Muscle of arm (tissue), 14 donors: ENCODE measurements around the gene RXFP1. TPM values are rescaled to one million over a fixed set of nuclear protein-coding genes. Genes with fewer than 3 reads are reported as not detected.
A peak's percentile ranks its signal among the peaks of the same experiment; 100 is the strongest.

Source experiments
- DNase-seq: peaks from one replicate; pipeline ENCODE4 v3.0.0-alpha.2; 2013
- long read RNA-seq, 11 donors: transcript quantifications; one replicate each; lab custom pipeline, GENCODE V29; 2026
- polyA plus RNA-seq, 12 donors: library from polyadenylated mRNA; unstranded; fragments of 120-200 nt; gene quantifications; one replicate each; pipeline ENCODE4 v1.2.1, GENCODE V29; 2013; ENCODE audit not compliant: insufficient read length in 12 of 12

RXFP1 gene
- polyA plus RNA-seq = under 1 TPM in 10 of 12 donors, not detected in 2; 0.05 to 0.48 (median 0.13) TPM
- long read RNA-seq, donor 1 = 0 reads
- long read RNA-seq, donor 2 = 0 reads
- long read RNA-seq, donor 3 = 0 reads
- long read RNA-seq, donor 4 = 0 reads
- long read RNA-seq, donor 5 = 0 reads
- long read RNA-seq, donor 6 = 0 reads
- long read RNA-seq, donor 7 = 0 reads
- long read RNA-seq, donor 8 = 0 reads
- long read RNA-seq, donor 9 = 0 reads
- long read RNA-seq, donor 10 = 0 reads
- long read RNA-seq, donor 11 = 0 reads

GRCh38 chr4:158521484-158522088 lies at the start of gene RXFP1:
Gene RXFP1, plus strand, starts transcription at chr4:158521882. Its CDS starts 95 bp downstream, at chr4:158521977.
- peak; percentile 4 for DNase-seq

GRCh38 chr4:158481811-158482210 lies 39.9 kb upstream of the RXFP1 start:
- DNase-seq = no peak

- no peak for DNase-seq
These were observed 37.4 kb upstream of the RXFP1 start for GRCh38 chr4:158484173-158484885.

- DNase-seq = no peak
These were observed 31.1 kb upstream of the RXFP1 start for GRCh38 chr4:158490629-158491028.

- no peak for DNase-seq
These were observed 29.3 kb upstream of the RXFP1 start for GRCh38 chr4:158492391-158492790.

GRCh38 chr4:158496030-158496741 lies 25.5 kb upstream of the RXFP1 start:
- DNase-seq = no peak

GRCh38 chr4:158500054-158500453 lies 21.6 kb upstream of the RXFP1 start:
- DNase-seq = no peak

- no peak for DNase-seq
These were observed 8.4 kb upstream of the RXFP1 start for GRCh38 chr4:158513256-158513655.

- DNase-seq = no peak
These were observed 2.5 kb upstream of the RXFP1 start for GRCh38 chr4:158519226-158519625.

- no peak for DNase-seq
These were observed 2.4 kb downstream of the RXFP1 start for GRCh38 chr4:158523990-158524535.

GRCh38 chr4:158527516-158527915 lies 5.8 kb downstream of the RXFP1 start:
- no peak for DNase-seq

GRCh38 chr4:158529505-158529904 lies 7.8 kb downstream of the RXFP1 start:
- DNase-seq = no peak

- DNase-seq = no peak
These were observed 8.7 kb downstream of the RXFP1 start for GRCh38 chr4:158530381-158530780.

- no peak for DNase-seq
These were observed 9.2 kb downstream of the RXFP1 start for GRCh38 chr4:158530898-158531297.

GRCh38 chr4:158532556-158533231 lies 11.0 kb downstream of the RXFP1 start:
- no peak for DNase-seq

- no peak for DNase-seq
These were observed 13.0 kb downstream of the RXFP1 start for GRCh38 chr4:158534727-158535126.

GRCh38 chr4:158535130-158535614 lies 13.5 kb downstream of the RXFP1 start:
- DNase-seq = no peak

- no peak for DNase-seq
These were observed 15.2 kb downstream of the RXFP1 start for GRCh38 chr4:158536833-158537232.

GRCh38 chr4:158538176-158538575 lies 16.5 kb downstream of the RXFP1 start:
- DNase-seq = no peak

- no peak for DNase-seq
These were observed 17.2 kb downstream of the RXFP1 start for GRCh38 chr4:158538911-158539310.
